CD4-positive, alpha-beta T cell treated with Interleukin-6 for 4 hours (primary cell): ENCODE data around the gene ATG16L2.
A peak's percentile ranks its signal among the peaks of the same experiment; 100 is the strongest.
"Not testable (repeated sequence)": the region's sequence is repeated elsewhere in the genome, so short reads cannot be mapped to it uniquely, and the experiment has no call there.

ENCODE experiments used
- DNase-seq: peaks from one replicate; pipeline ENCODE4 v3.0.0-alpha.2; 2020; ENCODE audit warnings: mixed read lengths

Gene ATG16L2

GRCh38 chr11:72780296-72781062 is 33.7 kb upstream of the ATG16L2 start:
- no peak for DNase-seq

- no peak for DNase-seq
Measured at GRCh38 chr11:72781063-72781312, 33.2 kb upstream of the ATG16L2 start.

GRCh38 chr11:72781313-72782080 is 32.7 kb upstream of the ATG16L2 start:
- DNase-seq = peak; percentile 74

- no peak for DNase-seq
Measured at GRCh38 chr11:72782081-72782920, 31.9 kb upstream of the ATG16L2 start.

- DNase-seq = no peak
Measured at GRCh38 chr11:72783144-72783905, 30.9 kb upstream of the ATG16L2 start.

- no peak for DNase-seq
Measured at GRCh38 chr11:72784662-72785061, 29.5 kb upstream of the ATG16L2 start.

- no peak for DNase-seq
Measured at GRCh38 chr11:72786305-72787215, 27.7 kb upstream of the ATG16L2 start.

GRCh38 chr11:72787216-72788104 is 26.8 kb upstream of the ATG16L2 start:
- DNase-seq = no peak

GRCh38 chr11:72788241-72788640 is 26.0 kb upstream of the ATG16L2 start:
- no peak for DNase-seq

GRCh38 chr11:72789493-72790131 is 24.6 kb upstream of the ATG16L2 start:
- no peak for DNase-seq

- not testable (repeated sequence) for DNase-seq
Measured at GRCh38 chr11:72791228-72791627, 23.0 kb upstream of the ATG16L2 start.

- no peak for DNase-seq
Measured at GRCh38 chr11:72792437-72793021, 21.7 kb upstream of the ATG16L2 start.

GRCh38 chr11:72793076-72793424 is 21.2 kb upstream of the ATG16L2 start:
- DNase-seq = no peak

- DNase-seq = peak; percentile 98
Measured at GRCh38 chr11:72793425-72794367, 20.5 kb upstream of the ATG16L2 start, which contains the start of gene STARD10. STARD10 (minus strand) TSS chr11:72794047; CDS start chr11:72781181, 12,866 bp downstream.

GRCh38 chr11:72798361-72798760 is 15.8 kb upstream of the ATG16L2 start:
- DNase-seq = no peak

GRCh38 chr11:72799441-72799840 is 14.8 kb upstream of the ATG16L2 start:
- DNase-seq = no peak

- DNase-seq = no peak
Measured at GRCh38 chr11:72802822-72803221, 11.4 kb upstream of the ATG16L2 start.

- no peak for DNase-seq
Measured at GRCh38 chr11:72805216-72805615, 9.0 kb upstream of the ATG16L2 start.
